IPS DF 4.7 (cell line): ENCODE data around the gene TSEN34.
"Not testable (repeated sequence)": the region's sequence is repeated elsewhere in the genome, so short reads cannot be mapped to it uniquely, and the experiment has no call there.

Experiments
- DNase-seq: peaks from one replicate; pipeline ENCODE4 v3.0.0-alpha.2; 2013; ENCODE audit warnings: low spot score; ENCODE audit errors: extremely low read depth

The TSEN34 gene

GRCh38 chr19:54186934-54187381, 4.2 kb upstream of the TSEN34 start:
- no peak for DNase-seq

- DNase-seq = no peak
These were observed 2.8 kb upstream of the TSEN34 start for GRCh38 chr19:54188215-54188871.

GRCh38 chr19:54189145-54189734, 1.9 kb upstream of the TSEN34 start, which contains the start of gene MBOAT7:
Gene MBOAT7 (minus strand): TSS chr19:54189580. CDS start chr19:54188508, 1,072 bp downstream.
- no peak for DNase-seq

GRCh38 chr19:54189735-54190502, 1.2 kb upstream of the TSEN34 start:
- peak; percentile 99 for DNase-seq

GRCh38 chr19:54190503-54191010, 551 bp upstream of the TSEN34 start:
- DNase-seq = no peak

GRCh38 chr19:54191811-54192453, 824 bp downstream of the TSEN34 start:
- DNase-seq = no peak

GRCh38 chr19:54193011-54193410, 1.9 kb downstream of the TSEN34 start:
- DNase-seq = no peak

- not testable (repeated sequence) for DNase-seq
These were observed 3.4 kb downstream of the TSEN34 start for GRCh38 chr19:54194463-54194862.

GRCh38 chr19:54196536-54196935, 5.4 kb downstream of the TSEN34 start:
- DNase-seq = no peak

GRCh38 chr19:54197121-54197520, 6.0 kb downstream of the TSEN34 start:
- DNase-seq = no peak

GRCh38 chr19:54199401-54199800, 8.3 kb downstream of the TSEN34 start:
- DNase-seq = no peak

GRCh38 chr19:54201172-54201701, 10.1 kb downstream of the TSEN34 start:
- DNase-seq = no peak

GRCh38 chr19:54201980-54202379, 10.9 kb downstream of the TSEN34 start:
- no peak for DNase-seq

- DNase-seq = no peak
These were observed 12.1 kb downstream of the TSEN34 start for GRCh38 chr19:54203151-54203611.

- no peak for DNase-seq
These were observed 13.8 kb downstream of the TSEN34 start for GRCh38 chr19:54204767-54205468.

GRCh38 chr19:54206030-54206830, 15.1 kb downstream of the TSEN34 start:
- no peak for DNase-seq

GRCh38 chr19:54206831-54207177, 15.7 kb downstream of the TSEN34 start:
- no peak for DNase-seq

- not testable (repeated sequence) for DNase-seq
These were observed 16.1 kb downstream of the TSEN34 start for GRCh38 chr19:54207193-54207592.

GRCh38 chr19:54207676-54207982, 16.5 kb downstream of the TSEN34 start:
- DNase-seq = no peak
